RPMI7951 (cell line): ENCODE results near the gene LSR. TPM values are rescaled to one million over a fixed set of nuclear protein-coding genes. Genes with fewer than 3 reads are reported as not detected.

Experiments used
- DNase-seq: peaks from one replicate; pipeline ENCODE4 v3.0.0-alpha.2; 2012; ENCODE audit warnings: low read depth
- total RNA-seq: library from RNA; depleted of rRNA; stranded (reverse); fragments of >200 nt; shearing (Covaris generic); gene quantifications from 2 replicates; pipeline ENCODE4 v1.2.3, GENCODE V29; 2014; rRNA removed

The LSR gene
- total RNA-seq, 1 experiment from 2014 or later, result 1.8 TPM

DNA sequence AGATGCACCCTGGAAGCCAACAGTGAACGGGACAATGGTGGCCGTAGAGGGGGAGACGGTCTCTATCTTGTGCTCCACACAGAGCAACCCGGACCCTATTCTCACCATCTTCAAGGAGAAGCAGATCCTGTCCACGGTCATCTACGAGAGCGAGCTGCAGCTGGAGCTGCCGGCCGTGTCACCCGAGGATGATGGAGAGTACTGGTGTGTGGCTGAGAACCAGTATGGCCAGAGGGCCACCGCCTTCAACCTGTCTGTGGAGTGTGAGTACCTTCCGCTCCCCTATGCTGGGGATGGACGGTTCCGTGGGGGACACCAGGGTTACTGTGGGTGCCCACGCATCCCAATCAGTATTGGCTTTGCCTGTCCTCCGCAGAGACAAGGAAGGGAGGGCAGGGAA is 53.6 kb downstream of the LSR start:
- DNase-seq, result no peak

DNA sequence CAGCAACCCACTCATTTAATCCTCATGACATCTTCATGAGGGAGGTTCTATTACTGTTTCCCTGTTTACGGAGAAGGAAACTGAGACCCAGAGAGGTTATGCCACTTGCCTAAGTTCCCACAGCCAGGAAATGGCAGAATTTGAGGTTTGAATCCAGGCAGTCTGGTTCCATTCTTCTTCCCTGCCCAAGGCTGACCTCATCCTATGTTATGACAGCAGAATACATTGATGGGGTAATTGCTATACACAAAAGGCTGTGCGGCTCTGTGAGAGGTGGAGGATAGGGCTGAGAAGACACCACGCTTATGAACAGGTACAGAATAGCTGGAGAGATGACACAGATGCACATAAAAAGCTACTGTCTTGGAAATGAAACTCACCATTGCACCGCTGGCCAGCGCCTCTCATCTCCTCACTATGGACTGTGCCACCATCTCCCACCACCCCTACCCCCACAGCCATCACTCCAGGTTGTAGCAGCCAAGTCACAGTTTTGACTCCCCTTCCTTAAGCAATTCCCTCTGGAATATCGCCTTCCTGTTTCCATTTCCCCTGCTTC is 54.6 kb downstream of the LSR start:
- DNase-seq, result no peak

GRCh38 chr19:35304036-35304435 is 55.2 kb downstream of the LSR start:
- DNase-seq, result no peak

DNA sequence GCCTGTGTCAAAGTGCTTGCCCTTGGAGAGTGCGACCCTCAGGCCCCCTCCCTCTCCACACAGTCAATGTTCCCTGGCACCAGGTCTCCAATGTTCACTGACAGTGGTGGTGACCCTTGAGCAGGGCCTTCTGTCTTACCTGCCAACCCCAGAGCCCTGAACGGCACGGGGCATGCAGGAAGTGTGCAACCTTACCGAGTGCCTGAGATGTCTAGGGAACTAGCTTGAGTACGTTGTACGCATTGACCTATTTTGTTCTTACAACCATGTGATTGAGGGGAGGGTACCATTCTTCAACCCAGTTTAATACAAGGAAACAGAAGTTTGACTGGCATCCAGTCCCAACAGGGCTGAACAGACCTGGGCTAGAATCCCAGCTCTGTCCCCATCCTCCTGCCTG is 56.4 kb downstream of the LSR start:
- no peak for DNase-seq

DNA sequence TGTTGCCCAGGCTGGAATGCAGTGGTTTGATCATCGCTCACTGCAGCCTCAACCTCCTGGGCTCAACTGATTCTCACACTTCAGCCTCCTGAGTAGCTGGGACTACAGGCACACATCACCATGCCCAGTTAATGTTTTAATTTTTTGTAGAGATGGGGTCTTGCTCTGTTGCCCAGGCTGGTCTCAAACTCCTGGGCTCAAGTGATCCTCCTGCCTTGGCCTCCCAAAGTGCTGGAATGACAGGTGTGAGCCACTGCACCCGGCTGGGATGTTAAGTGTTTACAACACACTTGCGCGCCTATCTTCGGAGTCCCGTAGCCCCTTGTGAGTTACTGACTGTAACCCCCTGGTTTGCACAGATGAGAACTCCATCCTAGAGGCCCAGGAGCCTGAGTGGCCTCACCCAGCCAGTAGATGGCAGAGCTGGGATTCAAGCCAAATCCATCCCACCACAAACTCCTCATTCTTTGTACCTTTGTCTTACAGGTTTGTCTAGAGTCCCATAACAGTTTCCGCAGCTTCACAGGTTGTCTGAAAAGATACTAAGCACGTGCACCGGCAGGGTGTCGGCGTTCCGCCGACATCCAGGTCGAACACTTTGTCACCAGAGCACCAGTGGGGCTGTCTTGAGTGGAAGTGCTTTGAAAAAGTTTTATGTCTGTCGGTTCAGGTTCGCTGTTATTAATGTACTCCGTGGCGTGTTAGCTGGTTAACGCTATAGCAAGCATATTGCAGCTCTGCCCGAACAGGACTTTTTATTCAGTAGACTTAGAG is 57.9 kb downstream of the LSR start:
- no peak for DNase-seq

DNA sequence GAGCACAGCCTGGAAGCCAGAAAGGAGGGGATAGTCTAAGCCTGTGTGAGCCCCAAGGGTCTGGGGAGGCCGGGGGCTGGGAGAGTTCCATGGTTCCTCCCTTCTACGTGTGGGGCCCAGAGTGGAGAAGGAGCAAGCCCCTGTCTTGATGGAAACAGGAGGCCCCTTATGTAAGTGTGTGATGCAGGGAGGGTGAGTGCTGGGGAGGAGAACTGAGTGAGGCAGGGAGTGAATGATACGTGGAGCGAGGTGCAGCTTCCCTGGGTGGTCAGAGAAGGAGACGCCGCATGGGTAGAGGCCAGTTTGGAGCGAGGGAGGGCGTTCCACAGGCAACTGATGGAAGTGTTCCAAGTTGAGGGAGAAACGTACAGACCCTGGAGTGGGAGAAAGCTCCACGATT is 59.1 kb downstream of the LSR start:
- DNase-seq, result no peak

DNA sequence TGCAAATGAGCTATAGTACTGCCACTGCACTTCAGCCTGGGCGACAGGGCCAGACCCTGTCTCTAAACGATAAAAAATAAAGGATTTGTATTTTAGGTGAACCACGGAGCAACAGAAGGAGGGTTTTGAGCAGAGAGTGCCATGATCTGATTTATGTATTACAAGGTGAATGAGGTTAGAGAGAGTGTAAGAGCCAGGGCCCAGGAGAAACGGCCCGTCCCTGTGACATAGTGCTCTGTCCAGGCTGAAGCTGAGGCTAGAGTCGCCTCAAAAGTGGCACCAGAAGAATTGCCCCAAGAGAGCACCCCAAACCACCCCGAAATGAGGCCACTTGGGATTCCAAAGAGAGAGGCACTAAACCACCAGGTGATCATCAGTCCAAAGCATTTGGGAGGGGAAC is 60.1 kb downstream of the LSR start:
- no peak for DNase-seq

DNA sequence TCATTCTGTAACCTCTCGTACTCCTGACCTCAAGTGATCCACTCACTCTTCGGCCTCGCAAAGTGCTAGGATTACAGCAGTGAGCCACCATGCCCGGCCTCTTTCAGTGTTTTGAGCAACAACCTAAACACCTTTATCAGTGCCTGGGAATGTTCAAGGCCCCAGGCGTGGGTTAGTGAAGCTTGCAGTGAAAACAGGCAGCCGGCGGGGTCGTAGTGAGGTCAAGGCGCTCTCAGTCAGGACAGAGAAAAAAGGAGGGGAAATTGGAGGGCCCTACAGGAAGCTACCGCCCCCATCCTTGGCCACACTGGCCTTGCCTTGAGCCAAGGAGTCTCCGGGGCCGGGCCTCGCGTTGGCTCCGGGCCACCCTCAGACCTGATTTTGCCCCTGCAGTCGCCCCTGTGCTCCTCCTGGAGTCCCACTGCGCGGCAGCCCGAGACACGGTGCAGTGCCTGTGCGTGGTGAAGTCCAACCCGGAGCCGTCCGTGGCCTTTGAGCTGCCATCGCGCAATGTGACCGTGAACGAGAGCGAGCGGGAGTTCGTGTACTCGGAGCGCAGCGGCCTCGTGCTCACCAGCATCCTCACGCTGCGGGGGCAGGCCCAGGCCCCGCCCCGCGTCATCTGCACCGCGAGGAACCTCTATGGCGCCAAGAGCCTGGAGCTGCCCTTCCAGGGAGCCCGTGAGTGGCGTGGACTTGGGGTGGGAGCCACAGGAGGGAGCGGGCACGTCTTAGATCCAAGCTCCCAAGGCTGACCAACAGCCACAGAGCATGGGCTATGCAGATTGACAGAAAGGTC is 60.9 kb downstream of the LSR start:
- DNase-seq, result no peak

DNA sequence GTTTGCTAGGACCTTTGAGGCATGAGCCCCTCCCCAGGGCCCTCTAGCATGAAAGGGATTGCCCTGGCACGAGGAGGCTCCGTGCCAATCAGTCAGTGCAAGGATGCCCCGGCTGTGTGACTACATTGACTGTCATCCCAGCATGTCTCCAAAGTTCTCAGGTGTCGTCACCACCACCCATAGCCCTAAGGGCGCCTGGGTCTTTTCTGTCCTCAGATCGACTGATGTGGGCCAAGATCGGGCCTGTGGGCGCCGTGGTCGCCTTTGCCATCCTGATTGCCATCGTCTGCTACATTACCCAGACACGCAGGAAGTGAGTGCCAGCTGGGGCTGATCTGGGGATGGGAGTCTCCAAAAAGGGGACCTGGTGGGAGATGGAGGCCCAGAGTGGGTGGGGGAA is 61.5 kb downstream of the LSR start:
- no peak for DNase-seq

DNA sequence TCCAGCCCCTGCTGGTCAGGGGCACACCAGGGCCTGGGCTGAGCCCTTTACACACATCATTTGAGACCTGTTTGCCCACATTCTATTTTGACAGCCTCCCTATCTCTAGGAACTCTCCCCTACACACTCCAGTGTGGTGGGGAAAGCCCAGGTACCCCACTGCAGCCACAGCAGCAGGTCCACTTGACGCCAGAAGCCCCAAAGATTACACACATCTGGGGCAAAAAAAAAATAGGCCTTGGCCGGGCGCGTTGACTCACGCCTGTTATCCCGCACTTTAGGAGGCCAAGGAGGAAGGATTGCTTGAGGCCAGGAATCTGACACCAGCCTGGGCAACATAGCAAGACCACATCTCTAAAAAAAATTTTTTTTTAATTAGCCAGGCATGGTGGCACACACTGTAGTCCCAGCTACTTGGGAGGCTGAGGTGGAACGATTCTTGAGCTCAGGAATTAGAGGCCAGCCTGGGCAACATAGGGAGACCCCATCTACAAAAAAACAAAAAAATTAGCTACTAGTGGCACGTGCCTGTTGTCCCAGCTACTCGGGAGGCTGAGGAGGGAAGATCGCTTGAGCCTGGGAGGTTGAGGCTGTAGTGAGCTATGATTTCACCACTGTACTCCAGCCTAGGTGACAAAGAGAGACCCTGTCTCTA is 62.1 kb downstream of the LSR start:
- peak; percentile 53 for DNase-seq

GRCh38 chr19:35311901-35312665 is 63.3 kb downstream of the LSR start:
- no peak for DNase-seq

DNA sequence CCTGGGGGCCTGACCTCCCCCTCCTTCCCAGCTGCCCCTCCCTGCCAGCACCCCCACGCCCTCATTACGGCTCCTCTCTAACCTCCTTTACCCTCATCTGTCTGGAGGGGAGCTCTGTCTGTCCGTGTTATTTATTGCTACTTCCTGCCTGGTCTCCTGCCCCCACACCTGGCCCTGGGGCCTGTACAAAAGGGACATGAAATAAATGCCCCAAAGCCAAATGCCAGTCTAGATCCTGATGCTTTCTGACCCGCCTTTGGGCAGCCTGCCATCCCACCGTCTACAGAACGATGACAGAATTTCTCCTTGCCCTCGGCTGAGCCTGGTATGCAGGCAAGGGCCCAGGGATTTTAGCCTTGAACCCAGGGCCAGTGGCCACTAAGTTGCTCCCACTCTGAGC is 64.8 kb downstream of the LSR start:
- peak; percentile 37 for DNase-seq

DNA sequence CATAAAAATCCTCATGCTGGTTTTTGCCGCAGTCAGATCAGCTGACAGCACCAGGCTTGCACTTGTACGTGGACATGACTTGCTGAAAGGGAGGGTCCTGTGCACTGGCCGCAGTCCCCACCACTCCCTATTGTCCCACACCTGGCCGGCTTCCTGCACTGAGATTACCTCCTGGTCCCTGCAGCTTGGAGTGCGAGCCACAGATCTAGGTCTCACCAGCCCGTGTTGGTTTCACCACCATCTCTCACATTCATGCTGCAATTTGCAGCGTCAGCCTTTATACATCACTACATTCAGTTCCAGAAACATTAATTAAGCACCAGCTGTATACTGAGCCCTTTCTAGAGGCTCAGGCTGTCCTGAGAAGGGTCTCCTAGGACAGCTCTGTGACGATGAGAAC is 65.2 kb downstream of the LSR start:
- no peak for DNase-seq

GRCh38 chr19:35314858-35315470 is 66.2 kb downstream of the LSR start:
- no peak for DNase-seq

- no peak for DNase-seq
Observed at GRCh38 chr19:35315883-35316282, 67.1 kb downstream of the LSR start.

DNA sequence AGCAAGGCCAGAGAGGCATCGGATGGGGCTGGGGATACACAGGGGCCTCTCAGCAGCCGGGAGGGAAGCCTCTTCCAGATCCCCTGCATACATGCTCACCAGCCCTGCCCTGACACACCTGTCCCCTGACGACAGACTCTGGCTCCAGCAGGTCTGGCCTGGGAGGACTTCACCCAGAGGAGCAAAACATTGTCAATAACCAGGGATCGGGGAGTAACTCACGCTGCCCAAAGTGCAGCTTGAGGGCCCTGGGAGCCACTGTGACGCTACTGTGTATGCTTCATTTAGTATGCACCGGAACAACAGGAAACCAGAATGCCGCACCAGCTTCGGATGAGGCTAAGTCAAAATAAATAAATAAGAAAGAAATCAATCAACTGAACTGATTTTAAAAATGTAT is 67.8 kb downstream of the LSR start:
- no peak for DNase-seq

Other genes starting within 250 kb of the LSR start
- 18.0 and 21.9 TPM in 2 replicates for gene GRAMD1A, start 248.7 kb upstream of the LSR start, total RNA-seq
- 4.9 and 8.4 TPM in 2 replicates for gene SCN1B, start 218.5 kb upstream of the LSR start, total RNA-seq
- 0.10 TPM in 1 of 2 replicates, not detected in the other for gene HPN, start 207.3 kb upstream of the LSR start, total RNA-seq
- 3.0 and 3.7 TPM in 2 replicates for gene FXYD3, start 133.2 kb upstream of the LSR start, total RNA-seq
- 0.36 TPM in 1 of 2 replicates, not detected in the other for gene LGI4, start 113.9 kb upstream of the LSR start, total RNA-seq
- gene FXYD1, start 110.2 kb upstream of the LSR start, total RNA-seq, result 0.98 TPM in 1 of 2 replicates, not detected in the other
- gene FXYD7, start 105.7 kb upstream of the LSR start, total RNA-seq, result not detected in 2 replicates
- gene FXYD5, start 94.3 kb upstream of the LSR start, total RNA-seq, result 258 and 338 TPM in 2 replicates
- gene FAM187B, start 20.3 kb upstream of the LSR start, total RNA-seq, result not detected in 2 replicates
- 33.9 and 37.4 TPM in 2 replicates for gene USF2, start 20.0 kb downstream of the LSR start, total RNA-seq
- not detected in 2 replicates for gene HAMP, start 33.5 kb downstream of the LSR start, total RNA-seq
- not detected in 2 replicates for gene MAG, start 43.2 kb downstream of the LSR start, total RNA-seq
- gene CD22, start 80.2 kb downstream of the LSR start, total RNA-seq, result 0.20 and 0.24 TPM in 2 replicates
- not detected in 2 replicates for gene FFAR1, start 98.9 kb downstream of the LSR start, total RNA-seq
- not detected in 2 replicates for gene FFAR3, start 109.5 kb downstream of the LSR start, total RNA-seq
- not detected in 2 replicates for gene GPR42, start 122.1 kb downstream of the LSR start, total RNA-seq
- gene FFAR2, start 199.3 kb downstream of the LSR start, total RNA-seq, result not detected in 2 replicates
- gene KRTDAP, start 241.5 kb downstream of the LSR start, total RNA-seq, result not detected in 2 replicates